Skin of body (tissue), 2 donors: ENCODE data around the gene OXA1L. TPM values are rescaled to one million over a fixed set of nuclear protein-coding genes. Genes with fewer than 3 reads are reported as not detected.
"Not testable (repeated sequence)": the region's sequence is repeated elsewhere in the genome, so short reads cannot be mapped to it uniquely, and the experiment has no call there.

Experiments
- DNase-seq: peaks from one replicate; lab custom pipeline; 2025; lab: John Stamatoyannopoulos, UW
- total RNA-seq: library from RNA; depleted of rRNA; stranded (reverse); fragments of >200 nt; gene quantifications from one replicate; pipeline ENCODE4 v1.2.3, GENCODE V29; 2014

The OXA1L gene
- total RNA-seq, 1 donor from 2014 or later: 52.7 TPM

DNA sequence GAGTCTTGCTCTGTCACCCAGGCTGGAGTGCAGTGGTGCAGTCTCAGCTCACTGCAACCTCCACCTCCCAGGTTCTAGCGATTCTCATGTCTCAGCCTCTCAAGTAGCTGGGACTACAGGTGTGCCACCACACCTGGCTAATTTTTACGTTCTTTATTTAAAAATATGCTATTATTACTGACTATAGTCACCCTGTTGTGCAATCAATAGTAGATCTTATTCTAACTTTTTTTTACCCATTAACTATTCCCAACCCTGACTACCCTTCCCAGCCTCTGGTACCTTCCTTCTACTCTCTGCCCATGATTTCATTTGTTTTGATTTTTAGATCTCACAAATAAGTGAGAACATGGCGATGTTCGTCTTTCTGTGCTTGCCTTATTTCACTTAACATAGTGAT is 2.5 kb downstream of the OXA1L start:
- DNase-seq: no peak

DNA sequence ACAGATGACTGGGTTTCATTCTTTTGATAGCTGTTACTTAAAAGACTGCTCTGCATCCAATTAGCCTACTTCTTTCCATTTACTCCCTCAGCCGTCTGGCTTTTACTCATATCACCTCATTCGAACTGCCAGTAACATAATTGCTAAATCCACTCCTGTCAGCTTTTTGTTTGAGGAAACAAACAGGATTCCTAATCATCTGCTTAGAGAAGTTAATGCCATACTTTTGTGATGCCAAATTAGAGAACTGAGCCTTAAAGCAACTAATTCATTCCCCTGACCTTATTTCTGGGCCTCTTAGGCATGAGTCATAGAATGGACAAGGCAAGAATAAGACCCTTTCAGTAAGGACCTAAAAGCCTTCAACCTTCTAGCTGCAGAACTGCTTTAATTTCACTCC is 2.9 kb downstream of the OXA1L start:
- DNase-seq: no peak

DNA sequence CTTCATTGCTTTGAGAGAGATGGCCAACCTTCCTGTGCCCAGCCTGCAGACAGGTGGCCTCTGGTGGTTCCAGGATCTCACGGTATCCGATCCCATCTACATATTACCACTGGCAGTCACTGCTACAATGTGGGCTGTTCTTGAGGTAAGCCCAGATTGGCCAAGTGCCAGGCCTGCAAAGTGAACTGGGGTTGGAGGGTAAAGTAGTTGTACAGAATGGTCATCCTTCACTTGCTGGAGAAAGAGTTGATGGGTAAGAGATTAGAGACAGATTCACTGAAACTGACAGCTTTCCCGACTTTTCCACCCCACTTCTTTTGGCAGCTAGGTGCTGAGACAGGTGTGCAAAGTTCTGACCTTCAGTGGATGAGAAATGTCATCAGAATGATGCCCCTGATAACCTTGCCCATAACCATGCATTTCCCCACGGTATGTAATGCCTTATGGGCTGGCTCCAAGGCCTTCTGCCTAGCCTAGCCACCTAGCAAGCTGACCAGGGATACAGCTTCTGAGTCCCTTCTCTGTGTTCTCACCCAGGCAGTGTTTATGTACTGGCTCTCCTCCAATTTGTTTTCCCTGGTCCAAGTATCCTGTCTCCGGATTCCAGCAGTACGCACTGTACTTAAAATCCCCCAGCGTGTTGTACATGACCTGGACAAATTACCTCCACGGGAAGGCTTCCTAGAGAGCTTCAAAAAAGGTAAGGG is 4.1 kb downstream of the OXA1L start:
- DNase-seq: no peak

DNA sequence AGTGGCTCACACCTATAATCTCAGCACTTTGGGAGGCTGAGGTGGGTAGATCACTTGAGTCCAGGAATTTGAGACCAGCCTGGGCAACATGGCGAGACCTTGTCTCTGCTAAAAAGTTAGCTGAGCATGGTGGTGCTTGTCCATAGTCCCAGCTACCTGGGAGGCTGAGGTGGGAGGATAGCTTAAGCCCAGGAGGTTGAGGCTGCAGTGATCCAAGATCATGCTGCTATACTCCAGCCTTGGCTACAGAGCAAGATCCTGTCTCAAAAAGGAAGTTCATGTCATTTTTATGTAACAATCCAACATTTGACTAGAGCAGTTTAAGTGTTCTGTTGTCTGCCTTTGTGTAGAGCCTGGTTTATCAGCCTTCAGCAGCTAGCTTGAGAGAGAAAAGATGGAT is 6.2 kb downstream of the OXA1L start:
- no peak for DNase-seq

DNA sequence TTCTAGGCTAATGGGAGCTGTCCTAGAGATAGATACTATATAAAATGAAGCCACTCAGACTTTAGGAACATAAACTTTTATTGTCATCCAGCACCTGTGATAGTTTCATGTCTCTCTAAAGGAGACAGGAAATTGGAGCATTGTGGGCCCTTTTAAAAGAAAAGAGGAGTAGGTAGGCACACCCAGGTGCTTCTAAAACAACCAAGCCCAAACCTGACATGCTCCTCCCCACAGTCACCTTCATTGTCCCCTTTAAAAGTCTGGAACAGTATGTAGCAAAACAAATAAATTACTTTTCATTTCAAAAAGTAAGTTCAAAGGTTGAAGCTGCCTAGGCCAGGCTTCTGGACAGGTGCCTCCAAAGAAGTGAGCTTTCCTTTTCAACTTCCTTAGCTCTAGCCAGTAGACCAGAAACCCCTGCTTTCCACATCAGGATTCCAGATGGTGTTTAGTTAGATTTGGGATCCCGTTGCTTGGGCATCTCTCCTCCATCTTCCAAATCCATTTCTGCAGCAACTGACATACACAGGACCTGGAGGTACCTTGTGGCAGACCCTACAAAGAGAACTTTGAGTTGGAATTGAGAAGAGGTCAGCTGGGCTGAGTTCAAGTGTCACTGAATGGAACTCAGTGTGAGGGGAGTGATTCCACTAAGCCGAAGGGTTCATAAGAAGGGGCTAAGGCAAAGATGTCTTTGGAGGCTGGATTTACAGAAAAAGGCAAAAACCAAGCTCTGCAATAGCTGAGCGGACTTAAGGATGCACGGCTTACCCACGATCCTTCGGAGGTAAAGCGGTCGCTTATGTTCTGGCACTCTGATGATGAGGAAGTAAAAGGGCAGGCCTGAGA is 6.9 kb downstream of the OXA1L start:
- no peak for DNase-seq

DNA sequence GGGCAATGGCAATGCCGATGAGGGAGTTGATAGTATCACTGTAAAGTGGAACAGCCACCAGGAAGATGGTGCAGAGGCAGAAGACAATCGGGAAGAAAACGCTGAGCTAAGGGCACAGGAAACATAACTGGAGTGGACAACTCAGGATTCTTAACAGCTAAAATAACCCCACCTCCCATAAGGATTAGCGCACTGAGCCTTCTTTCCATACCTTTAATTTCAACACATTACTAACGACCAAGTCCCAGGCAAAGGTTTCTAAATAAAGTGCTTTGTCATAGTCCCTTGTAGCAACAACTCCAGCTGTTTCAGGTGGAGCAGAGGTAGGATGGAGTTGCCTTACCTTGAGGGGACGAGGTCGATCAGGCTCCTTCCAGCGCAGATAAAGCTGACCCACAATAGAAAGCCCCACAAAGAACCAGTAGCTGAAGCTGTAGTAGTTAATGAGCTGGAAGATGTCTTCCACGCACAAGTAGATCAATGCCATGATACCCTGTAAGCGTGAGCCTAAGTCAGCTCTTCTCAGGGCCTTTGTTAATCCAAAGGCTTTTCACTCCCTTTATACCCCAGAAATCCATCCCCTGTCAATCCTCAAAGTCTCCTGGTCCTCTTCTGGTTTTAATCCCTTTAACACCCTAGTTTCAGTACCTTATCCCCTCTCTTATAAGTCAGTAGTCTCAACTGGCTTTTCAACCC is 7.7 kb downstream of the OXA1L start:
- DNase-seq: no peak

DNA sequence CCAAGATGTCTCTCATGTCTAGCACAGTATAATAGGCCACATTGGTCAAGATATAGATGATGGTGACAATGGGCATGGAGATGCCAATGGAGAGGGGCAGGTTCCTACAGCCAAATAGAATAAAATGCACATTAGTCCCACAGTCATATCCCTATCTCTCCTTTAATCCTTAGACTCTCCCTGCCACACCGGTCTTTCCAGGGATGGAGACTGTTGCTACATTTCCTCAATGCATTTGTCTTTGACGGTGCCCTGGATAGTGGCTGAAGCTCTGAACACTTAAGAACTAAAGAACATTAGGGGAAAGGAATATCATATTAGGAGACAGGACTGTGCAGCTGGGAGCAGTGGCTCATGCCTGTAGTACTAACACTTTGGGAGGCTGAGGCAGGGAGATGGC is 9.7 kb downstream of the OXA1L start:
- no peak for DNase-seq

DNA sequence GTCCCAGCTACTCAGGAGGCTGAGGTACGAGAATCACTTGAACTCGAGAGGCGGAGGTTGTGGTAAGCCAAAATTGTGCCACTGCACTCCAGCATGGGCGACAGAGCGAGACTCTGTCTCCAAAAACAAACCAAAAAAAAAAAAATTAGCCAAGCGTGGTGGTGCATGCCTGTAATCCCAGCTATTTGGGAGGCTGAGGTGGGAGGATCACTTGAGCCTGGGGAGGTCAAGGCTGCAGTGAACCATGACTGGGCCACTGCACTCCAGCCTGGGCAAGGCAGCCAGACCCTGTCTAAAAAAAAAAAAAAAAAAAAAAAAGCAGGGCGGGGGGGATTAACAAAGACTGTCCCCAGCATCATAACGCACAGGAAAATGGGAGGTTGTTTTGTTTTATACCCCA is 10.4 kb downstream of the OXA1L start:
- not testable (repeated sequence) for DNase-seq

DNA sequence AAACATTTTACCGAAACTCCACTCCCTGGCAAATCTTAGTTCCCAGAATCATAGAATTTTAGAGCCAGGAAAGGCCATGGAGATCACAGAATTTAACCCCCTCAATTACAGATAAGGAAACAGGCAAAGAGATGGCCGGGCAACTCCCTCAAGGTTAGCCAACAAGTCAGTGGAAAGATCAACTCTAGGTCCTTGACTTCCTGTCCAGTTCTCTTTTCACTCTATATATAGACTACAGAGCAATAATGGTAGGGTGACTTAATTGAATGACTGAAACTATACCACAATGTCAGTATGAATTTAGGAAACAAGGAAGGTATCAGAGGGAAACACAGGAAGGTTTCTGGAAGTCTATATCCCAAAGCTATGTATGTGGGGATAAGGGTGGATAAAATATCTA is 11.6 kb downstream of the OXA1L start:
- no peak for DNase-seq

DNA sequence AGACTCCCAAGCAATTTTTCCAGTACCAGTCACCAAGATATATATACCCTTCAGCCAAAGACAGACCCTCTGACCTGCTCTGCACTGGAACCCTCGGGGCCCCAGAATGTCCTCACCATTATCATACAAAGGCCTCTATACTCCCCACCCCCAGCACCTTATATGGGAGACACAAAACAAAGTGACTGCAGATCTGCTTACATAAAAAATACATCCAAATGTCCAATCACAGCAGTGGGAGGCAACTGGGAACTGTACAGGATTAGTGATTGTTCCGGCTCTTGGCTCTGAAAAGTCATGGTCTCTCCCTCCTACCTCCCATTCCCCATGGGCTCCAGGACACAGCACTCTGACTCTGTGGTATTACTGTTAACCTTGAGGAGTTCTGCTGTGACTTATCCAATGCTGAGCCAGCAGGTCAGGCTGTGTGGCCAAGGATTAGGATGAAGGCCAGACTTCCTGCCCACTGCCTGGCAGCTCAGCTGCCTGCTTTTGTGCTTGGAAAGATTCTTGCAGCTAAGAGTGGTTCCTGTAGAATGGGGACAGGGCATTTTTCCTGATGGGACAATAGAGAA is 13.7 kb downstream of the OXA1L start:
- no peak for DNase-seq

DNA sequence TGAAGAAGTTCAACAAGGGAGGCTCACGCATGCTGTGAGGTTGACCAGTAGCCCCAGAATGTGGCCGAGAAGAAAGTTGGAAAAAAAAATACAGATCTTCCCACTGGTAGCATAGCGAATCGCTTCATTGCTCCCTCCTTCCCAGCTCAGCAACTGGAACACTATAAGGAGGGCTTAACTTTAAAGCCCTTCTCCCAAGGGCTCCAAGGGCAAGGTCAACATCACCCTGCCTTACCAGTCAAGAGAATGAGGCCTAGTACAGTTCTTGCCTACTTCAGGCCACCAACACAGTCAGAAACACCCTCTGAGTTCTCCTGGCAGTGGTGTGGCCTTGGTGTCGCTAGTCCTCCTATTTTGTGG is 14.4 kb downstream of the OXA1L start:
- no peak for DNase-seq

DNA sequence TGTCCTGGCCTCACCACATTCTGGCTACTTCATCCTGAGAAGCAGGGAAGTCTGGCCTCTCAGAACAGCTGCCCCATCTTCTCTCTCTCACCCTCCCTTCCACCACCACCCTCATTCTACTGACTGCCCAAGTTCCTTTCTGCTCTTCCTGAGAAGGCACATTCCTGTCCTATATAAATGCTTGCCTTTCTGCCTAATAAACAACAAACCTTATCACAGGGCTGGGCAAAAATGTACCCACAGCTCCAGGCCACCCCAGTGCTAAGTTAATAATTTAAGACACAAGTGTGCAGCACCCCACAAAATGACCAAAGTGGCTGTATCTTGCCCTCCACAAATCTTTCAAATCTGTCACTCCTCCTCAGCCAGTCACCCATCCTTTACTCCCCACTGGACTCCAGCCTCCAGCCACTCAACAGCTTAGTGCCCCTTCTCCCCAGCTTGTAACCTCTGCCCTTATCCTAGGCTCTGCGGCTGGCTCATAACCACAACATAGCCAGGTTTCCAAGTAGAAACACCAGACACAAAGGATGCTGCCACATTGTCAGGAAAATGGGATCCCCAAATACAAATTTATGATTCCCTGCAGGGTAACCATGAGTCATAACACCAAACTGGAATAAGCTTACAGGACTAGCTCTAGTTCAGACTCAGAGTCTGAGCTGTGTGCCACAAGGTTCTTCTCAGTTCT is 15.0 kb downstream of the OXA1L start:
- DNase-seq: no peak

DNA sequence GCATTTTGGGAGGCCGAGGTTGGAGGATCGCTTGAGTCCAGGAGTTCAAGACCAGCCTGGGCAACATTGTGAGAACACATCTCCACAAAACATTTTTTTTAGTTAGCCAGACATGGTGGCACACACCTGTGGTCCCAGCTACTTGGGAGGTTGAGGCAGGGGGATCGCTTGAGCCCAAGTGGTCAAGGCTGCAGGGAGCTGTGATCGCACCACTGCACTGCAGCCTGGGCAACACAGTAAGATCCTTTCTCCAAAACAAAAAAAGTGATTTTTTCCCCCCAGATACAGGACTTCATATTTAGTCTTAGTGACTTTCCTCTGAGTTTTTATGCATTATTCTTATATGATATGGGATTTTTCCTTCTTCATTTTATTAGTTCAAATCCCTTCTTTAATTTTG is 20.2 kb downstream of the OXA1L start:
- DNase-seq: no peak

DNA sequence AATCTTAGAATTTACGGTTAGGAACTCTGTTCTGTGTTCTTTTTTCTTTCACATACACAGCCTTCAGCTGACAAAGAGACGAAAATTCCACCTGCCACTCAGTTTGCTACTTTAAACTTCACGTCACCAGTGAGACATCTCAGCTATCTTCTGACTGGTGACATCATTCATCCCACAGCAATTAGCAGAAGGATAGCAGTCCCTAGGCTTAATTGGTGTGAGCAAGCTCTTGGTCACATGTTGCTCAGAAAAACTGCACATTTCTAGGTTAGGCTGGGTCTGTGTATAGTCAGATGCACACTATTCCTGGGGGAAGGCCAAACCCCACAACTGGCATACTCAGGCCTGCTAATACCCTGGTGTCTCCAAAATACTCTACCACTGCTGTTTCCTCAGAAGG is 24.8 kb downstream of the OXA1L start:
- DNase-seq: no peak

DNA sequence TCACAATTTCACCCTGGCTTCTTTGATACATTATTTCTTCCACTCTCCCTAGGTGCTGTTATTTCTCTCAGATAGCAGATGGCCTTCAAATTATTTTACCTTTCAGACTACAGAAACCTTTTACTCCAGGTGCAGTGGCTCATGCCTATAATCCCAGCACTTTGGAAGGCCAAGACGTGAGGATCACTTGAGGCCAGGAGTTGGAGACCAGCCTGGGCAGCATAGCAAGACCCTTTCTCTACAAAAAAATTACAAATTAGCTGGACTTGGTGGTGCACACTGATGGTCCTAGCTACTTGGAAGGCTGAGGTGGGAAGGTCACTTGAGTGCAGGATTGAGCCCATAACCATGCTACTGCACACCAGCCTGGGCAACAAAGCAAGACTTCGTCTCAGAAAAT is 25.7 kb downstream of the OXA1L start:
- DNase-seq: no peak

DNA sequence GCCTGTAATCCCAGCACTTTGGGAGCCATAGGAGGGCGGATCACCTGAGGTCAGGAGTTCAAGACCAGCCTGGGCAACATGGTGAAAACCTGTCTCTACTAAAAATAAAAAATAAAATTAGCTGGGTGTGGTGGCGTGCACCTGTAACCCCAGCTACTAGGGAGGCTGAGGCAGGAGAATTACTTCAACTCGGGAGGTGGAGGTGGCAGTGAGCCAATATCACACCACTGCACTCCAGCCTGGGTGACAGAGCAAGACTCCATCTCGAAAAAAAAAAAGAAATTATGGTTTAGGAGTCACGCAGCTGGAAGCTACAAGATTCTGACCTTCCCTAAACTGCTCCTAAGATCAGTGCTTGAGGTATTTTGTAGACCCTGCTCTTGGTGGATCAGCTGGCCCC is 27.1 kb downstream of the OXA1L start:
- not testable (repeated sequence) for DNase-seq

DNA sequence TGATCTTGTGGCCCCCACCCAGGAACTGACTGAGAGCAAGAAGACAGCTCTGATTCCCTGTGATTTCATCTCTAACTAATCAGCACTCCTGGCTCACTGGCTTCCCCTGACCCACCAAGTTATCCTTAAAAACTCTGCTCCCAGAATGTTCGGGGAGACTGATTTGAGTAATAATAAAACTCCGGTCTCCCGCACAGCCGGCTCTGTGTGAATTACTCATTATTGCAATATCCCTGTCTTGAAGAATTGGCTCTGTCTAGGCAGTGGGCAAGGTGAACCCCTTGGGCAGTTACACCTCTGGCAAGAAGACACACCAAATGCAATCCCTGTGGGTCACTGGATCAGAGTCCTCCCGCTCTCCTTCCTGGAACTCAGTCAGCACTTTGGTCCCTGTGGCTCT is 27.5 kb downstream of the OXA1L start:
- no peak for DNase-seq

DNA sequence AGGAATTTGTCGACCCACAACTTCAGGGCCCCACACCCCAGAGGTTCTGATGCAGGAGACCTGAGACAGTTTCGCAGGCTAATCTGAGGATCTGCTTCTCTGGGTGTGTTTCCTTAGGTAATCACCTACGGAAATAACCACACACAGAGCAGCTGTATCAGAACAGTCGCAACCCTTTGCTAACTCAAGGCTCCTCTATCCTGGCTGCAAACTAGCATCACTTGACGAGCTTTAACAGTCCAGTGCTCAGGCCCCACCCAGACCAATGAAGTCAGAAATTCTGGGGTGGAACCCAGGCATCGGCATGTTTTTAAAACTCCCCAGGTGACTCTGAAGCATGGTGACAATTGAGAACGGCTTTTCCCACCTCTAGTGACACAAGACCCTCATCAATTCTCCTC is 28.1 kb downstream of the OXA1L start:
- no peak for DNase-seq

DNA sequence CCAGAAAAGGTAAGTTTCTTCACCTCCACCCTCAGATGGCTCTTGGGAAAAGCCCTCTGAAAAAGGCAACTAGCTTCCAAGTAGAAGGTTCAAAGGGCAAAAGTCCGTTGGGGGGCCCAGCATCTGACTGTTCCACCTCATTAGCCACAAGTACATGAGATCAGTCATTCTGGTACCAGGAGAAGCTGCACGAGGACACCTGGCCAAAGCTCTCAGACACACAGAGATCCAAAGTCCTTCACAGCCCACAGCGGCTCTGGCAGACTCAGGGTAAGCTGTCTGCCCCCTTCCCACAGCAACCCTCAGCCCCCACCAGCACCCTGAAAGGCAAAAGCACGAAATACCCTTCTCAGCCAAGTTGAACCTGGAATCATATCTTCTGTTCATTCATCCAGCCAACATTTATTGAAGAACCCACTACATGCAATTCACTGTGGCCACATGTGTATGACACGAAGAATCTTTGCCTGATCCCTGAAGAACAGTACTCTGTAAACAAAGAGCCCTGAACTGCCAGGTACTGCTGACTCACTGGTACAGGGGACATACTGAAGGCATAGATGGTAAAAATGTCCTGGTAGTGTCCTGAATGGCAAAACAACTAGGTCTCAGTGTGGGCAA is 29.7 kb downstream of the OXA1L start:
- no peak for DNase-seq

DNA sequence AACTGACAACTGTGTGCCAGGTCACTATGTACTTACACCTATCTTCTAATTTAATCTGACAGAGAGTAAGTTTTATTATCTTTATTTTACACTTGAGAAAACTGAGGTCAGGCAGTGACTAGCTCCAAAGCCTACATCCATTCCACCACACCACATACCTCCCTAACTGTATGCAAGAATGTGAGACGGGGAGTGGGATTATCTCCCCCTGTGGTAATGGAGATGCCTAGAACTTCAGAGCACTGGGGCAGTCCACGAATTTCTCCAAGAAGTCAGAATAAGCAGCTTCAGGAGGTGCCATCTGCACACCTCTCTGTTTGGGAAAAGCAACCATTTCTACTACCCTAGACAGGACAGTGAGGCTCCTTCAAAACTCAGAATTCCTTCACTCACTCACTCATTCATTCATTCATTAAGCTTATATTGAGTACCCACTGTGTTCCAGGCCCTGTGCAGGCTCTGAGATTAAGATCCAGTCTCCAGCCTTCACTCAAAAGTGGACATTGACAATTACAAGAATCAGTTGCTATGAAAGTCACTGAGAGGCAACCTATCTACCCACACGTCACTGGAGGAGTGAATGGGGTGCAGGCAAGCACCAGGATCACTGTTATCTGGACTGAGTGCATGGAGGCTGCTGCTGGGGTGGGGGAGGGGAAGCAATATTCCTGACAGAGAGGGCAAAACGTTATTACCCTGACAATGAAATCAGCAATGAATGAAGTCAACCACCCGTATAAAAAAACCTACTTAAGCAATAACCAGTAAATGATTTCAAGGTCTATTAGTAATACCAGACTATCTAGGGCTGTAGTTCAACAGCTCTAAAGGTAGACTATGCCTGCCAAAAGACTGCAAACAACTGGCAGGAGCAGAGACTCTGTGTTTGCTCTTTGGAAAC is 30.8 kb downstream of the OXA1L start:
- DNase-seq: no peak
